EH (cell line): ENCODE results near the gene GTF2A1L.
"Not testable (repeated sequence)": the region's sequence is repeated elsewhere in the genome, so short reads cannot be mapped to it uniquely, and the experiment has no call there.

Experiments used
- DNase-seq: peaks from one replicate; pipeline ENCODE4 v3.0.0-alpha.2; 2015; ENCODE audit warnings: low read depth

GTF2A1L gene

GRCh38 chr2:48613211-48613610, 4.4 kb upstream of the GTF2A1L start:
- DNase-seq, result no peak

- DNase-seq, result not testable (repeated sequence)
Measured at GRCh38 chr2:48614581-48614980, 3.1 kb upstream of the GTF2A1L start.

GRCh38 chr2:48619526-48619925, 1.9 kb downstream of the GTF2A1L start:
- DNase-seq, result no peak

- no peak for DNase-seq
Measured at GRCh38 chr2:48620604-48621003, 2.9 kb downstream of the GTF2A1L start.

GRCh38 chr2:48622691-48623090, 5.0 kb downstream of the GTF2A1L start:
- peak; percentile 3 for DNase-seq

GRCh38 chr2:48624696-48625095, 7.0 kb downstream of the GTF2A1L start:
- no peak for DNase-seq

GRCh38 chr2:48626047-48626446, 8.4 kb downstream of the GTF2A1L start:
- DNase-seq, result no peak

- no peak for DNase-seq
Measured at GRCh38 chr2:48633143-48633542, 15.5 kb downstream of the GTF2A1L start.

GRCh38 chr2:48635786-48636185, 18.1 kb downstream of the GTF2A1L start:
- DNase-seq, result no peak

GRCh38 chr2:48638261-48638660, 20.6 kb downstream of the GTF2A1L start:
- DNase-seq, result no peak

- DNase-seq, result peak; percentile 74
Measured at GRCh38 chr2:48651158-48651790, 33.6 kb downstream of the GTF2A1L start.

GRCh38 chr2:48668992-48669391, 51.3 kb downstream of the GTF2A1L start:
- DNase-seq, result no peak

GRCh38 chr2:48673581-48673980, 55.9 kb downstream of the GTF2A1L start:
- DNase-seq, result no peak

GRCh38 chr2:48674933-48675332, 57.3 kb downstream of the GTF2A1L start:
- DNase-seq, result no peak

GRCh38 chr2:48677450-48677849, 59.8 kb downstream of the GTF2A1L start:
- DNase-seq, result no peak

- no peak for DNase-seq
Measured at GRCh38 chr2:48685126-48685525, 67.5 kb downstream of the GTF2A1L start.

- no peak for DNase-seq
Measured at GRCh38 chr2:48691935-48692691, 74.5 kb downstream of the GTF2A1L start.

- DNase-seq, result no peak
Measured at GRCh38 chr2:48693066-48693465, 75.4 kb downstream of the GTF2A1L start.

- DNase-seq, result no peak
Measured at GRCh38 chr2:48693645-48694044, 76.0 kb downstream of the GTF2A1L start.

- DNase-seq, result peak; percentile 28
Measured at GRCh38 chr2:48694149-48694548, 76.5 kb downstream of the GTF2A1L start.

- no peak for DNase-seq
Measured at GRCh38 chr2:48695991-48696390, 78.3 kb downstream of the GTF2A1L start.

GRCh38 chr2:48696881-48697280, 79.2 kb downstream of the GTF2A1L start:
- DNase-seq, result no peak

- peak; percentile 37 for DNase-seq
Measured at GRCh38 chr2:48699348-48699930, 81.8 kb downstream of the GTF2A1L start.
